WTC11 (cell line): ENCODE data around the gene CLCN1.

Experiments
- CREB1 ChIP-seq: sonication (generic); formaldehyde crosslinking; IDR thresholded peaks from 2 replicates; pipeline ENCODE4 v1.8.0; 2023; ENCODE audit warnings: mild to moderate bottlenecking, missing genetic modification reagents
- CTCF ChIP-seq: fragments of 200-600 bp; IDR thresholded peaks from 2 replicates; pipeline ENCODE4 v1.8.0; 2022; ENCODE audit warnings: antibody characterized with exemption
- ESRRA ChIP-seq: sonication (generic); formaldehyde crosslinking; IDR thresholded peaks from 2 replicates; pipeline ENCODE4 v1.8.1; 2022; ENCODE audit warnings: mild to moderate bottlenecking, missing genetic modification reagents, borderline replicate concordance
- GABPB1 ChIP-seq: sonication (generic); formaldehyde crosslinking; IDR thresholded peaks from 2 replicates; pipeline ENCODE4 v1.8.1; 2023; ENCODE audit warnings: mild to moderate bottlenecking, missing genetic modification reagents
- GTF2I ChIP-seq: fragments of 250-450 bp; sonication (Bioruptor Pico); conservative IDR thresholded peaks from 2 replicates; pipeline ENCODE4 v1.4.0; 2021; ENCODE audit warnings: mild to moderate bottlenecking
- JUN ChIP-seq: sonication (generic); formaldehyde crosslinking; IDR thresholded peaks from 2 replicates; pipeline ENCODE4 v1.8.0; 2023; ENCODE audit warnings: mild to moderate bottlenecking, missing genetic modification reagents
- NR3C1 ChIP-seq: sonication (generic); formaldehyde crosslinking; conservative IDR thresholded peaks from 2 replicates; pipeline ENCODE4 v1.8.1; 2023; ENCODE audit warnings: low read depth, mild to moderate bottlenecking, missing genetic modification reagents
- USF2 ChIP-seq: sonication (generic); formaldehyde crosslinking; IDR thresholded peaks from 2 replicates; pipeline ENCODE4 v1.8.1; 2023; ENCODE audit warnings: mild to moderate bottlenecking, missing genetic modification reagents, moderate library complexity
- TF ChIP-seq, protein P1 (sequence below): sonication (generic); formaldehyde crosslinking; conservative IDR thresholded peaks from 2 replicates; pipeline ENCODE4 v1.8.1; 2022; ENCODE audit warnings: mild to moderate bottlenecking, missing genetic modification reagents
- TF ChIP-seq, protein P2 (sequence below): sonication (generic); formaldehyde crosslinking; IDR thresholded peaks from 2 replicates; pipeline ENCODE4 v1.8.0; 2022; ENCODE audit warnings: mild to moderate bottlenecking, missing genetic modification reagents

DNA sequence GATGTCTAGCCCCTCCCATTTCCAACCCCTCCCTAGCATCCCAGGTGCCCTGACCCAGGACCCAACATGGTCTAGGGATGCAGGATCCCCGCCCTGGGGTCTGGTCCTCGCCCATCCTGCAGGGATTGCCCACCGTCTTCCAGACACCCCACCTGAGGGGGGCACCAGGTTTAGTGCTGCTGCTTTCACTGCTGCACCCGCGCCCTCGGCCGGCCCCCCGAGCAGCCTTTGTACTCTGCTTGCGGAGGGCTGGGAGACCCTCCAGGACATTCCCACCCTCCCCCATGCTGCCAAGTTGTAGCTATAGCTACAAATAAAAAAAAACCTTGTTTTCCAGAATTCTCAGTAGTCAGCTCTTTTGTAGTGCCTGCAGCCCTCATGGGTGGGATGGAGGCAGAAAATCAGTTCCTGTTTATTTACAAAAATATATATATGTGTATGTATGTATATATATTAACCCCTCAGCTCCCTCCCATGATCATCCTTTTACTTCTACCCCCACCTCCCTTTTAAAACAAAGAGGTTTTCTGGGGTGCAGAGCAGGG, 74.9 kb downstream of the CLCN1 start:
- TF ChIP-seq, protein P1, sequence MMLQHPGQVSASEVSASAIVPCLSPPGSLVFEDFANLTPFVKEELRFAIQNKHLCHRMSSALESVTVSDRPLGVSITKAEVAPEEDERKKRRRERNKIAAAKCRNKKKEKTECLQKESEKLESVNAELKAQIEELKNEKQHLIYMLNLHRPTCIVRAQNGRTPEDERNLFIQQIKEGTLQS (CRISPR knock-in tag), result no peak
- TF ChIP-seq CTCF (no peak), ESRRA (no peak), NR3C1 (CRISPR knock-in tag) (no peak), GABPB1 (CRISPR knock-in tag) (no peak), GTF2I (CRISPR knock-in tag) (no peak), JUN (CRISPR knock-in tag) (no peak), CREB1 (CRISPR knock-in tag) (no peak), USF2 (CRISPR knock-in tag) (no peak)
- TF ChIP-seq, protein P2, sequence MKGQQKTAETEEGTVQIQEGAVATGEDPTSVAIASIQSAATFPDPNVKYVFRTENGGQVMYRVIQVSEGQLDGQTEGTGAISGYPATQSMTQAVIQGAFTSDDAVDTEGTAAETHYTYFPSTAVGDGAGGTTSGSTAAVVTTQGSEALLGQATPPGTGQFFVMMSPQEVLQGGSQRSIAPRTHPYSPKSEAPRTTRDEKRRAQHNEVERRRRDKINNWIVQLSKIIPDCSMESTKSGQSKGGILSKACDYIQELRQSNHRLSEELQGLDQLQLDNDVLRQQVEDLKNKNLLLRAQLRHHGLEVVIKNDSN, result no peak
